Measurements from ENCODE around the gene GRAMD1B.

Gene GRAMD1B

DNA sequence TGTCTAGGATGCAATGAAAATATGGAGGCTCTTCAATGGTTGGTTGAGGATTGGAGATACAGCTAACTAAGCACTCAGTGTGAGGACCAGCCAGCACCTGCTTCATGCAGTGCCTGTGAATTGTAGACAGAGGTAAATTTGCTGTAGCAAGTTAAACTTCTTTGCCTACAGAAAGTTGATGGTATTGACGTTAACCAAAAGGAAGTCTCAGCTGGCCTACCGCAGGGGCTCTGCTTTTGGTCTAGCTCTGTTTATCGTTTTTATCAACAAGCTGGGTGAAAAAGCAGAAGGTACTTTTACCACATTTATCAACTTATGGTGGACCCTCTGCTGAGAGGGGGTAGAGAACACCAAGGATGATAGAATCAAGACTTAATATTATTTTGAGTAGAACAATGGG lies 51.6 kb downstream of the GRAMD1B start:
- no peak overlapping the region for H3K9ac ChIP-seq (ENCODE audit: low read depth, low read length)
- H3K27ac ChIP-seq (ENCODE audit: low read length): no peak overlapping the region
- H3K27me3 ChIP-seq (ENCODE audit: insufficient read depth, low read length): no peaks in the 10 kb centered on the region
- peaks cover 9% of the 10 kb centered on the region; the same call in 1 of the 2 replicates for H3K4me1 ChIP-seq (ENCODE audit: insufficient read depth, low read length)
- no peak overlapping the region for H3K4me3 ChIP-seq (ENCODE audit: low read length)
- H3K36me3 ChIP-seq (ENCODE audit: insufficient read depth, low read depth, low read length): peaks cover 12% of the 10 kb centered on the region; the same call in 1 of the 2 replicates
- H3K9me3 ChIP-seq (ENCODE audit: insufficient read depth, low read depth, low read length): no peaks in the 10 kb centered on the region

DNA sequence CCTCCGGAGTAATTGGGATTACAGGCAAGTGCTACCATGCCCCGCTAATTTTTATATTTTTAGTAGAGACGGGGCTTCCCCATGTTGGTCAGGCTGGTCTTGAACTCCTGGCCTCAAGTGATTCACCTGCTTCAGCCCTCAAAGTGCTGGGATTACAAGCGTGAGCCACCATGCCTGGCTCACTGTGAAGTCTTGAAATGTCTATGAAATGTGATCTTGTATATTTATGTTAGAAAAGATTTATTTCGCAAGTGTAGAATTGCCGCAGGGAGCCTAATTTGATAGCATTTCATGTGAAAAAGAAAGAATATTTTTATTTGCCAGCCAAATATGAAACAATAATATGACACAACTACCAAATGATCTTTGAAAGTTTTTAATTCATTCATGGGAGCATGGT lies 52.1 kb downstream of the GRAMD1B start:
- Histone ChIP-seq H3K4me1 (ENCODE audit: insufficient read depth, low read length) (peaks cover 9% of the 10 kb centered on the region; the same call in 1 of the 2 replicates), H3K27me3 (ENCODE audit: insufficient read depth, low read length) (no peaks in the 10 kb centered on the region), H3K9ac (ENCODE audit: low read depth, low read length) (no peak overlapping the region), H3K9me3 (ENCODE audit: insufficient read depth, low read depth, low read length) (no peaks in the 10 kb centered on the region), H3K36me3 (ENCODE audit: insufficient read depth, low read depth, low read length) (peaks cover 12% of the 10 kb centered on the region; the same call in 1 of the 2 replicates), H3K4me3 (ENCODE audit: low read length) (no peak overlapping the region), H3K27ac (ENCODE audit: low read length) (no peak overlapping the region)

DNA sequence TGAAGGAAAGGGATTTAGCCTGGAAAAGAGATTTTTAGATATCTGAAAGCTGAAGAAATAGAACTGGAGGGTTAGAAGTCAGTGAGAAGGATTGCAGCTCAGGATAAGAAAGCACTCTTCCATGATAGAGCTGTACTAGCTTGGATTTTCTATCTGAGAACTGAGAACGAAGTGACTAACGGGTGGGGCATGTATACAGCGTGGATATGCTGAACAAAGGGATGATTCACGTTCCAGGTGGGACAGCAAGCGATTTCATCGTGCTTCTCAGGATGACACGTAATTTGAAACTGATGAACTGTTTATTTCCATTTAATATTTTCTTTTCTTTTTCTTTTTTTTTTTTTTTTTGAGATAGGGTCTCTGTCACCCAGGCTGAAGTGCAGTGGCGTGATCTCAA lies 53.0 kb downstream of the GRAMD1B start:
- H3K9me3 ChIP-seq (ENCODE audit: insufficient read depth, low read depth, low read length): no peaks in the 10 kb centered on the region
- H3K9ac ChIP-seq (ENCODE audit: low read depth, low read length): no peak overlapping the region
- H3K27me3 ChIP-seq (ENCODE audit: insufficient read depth, low read length): no peaks in the 10 kb centered on the region
- H3K27ac ChIP-seq (ENCODE audit: low read length): no peak overlapping the region
- H3K4me1 ChIP-seq (ENCODE audit: insufficient read depth, low read length): peaks cover 9% of the 10 kb centered on the region; the same call in 1 of the 2 replicates
- H3K4me3 ChIP-seq (ENCODE audit: low read length): no peak overlapping the region
- peaks cover 12% of the 10 kb centered on the region; the same call in 1 of the 2 replicates for H3K36me3 ChIP-seq (ENCODE audit: insufficient read depth, low read depth, low read length)

DNA sequence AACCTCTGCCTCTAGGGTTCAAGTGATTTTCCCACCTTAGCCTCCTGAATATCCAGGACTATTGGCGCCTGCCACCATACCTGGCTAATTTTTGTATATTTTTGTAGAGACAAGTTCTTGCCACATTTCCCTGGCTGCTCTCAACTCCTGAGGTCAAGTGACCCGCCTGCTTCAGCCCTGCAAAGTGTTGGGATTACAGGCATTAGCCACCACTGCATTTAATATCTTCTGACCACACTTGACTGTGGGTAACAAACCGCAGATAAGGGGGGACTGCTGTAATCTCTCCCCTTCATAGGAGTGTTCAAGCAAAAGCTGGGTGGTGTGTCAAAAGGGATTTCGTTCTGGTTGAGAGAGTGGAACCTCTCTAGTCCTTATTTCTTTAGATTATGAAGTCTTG lies 53.4 kb downstream of the GRAMD1B start:
- Histone ChIP-seq H3K27me3 (ENCODE audit: insufficient read depth, low read length) (no peaks in the 10 kb centered on the region), H3K9ac (ENCODE audit: low read depth, low read length) (no peak overlapping the region), H3K4me3 (ENCODE audit: low read length) (no peak overlapping the region), H3K36me3 (ENCODE audit: insufficient read depth, low read depth, low read length) (peaks cover 12% of the 10 kb centered on the region; the same call in 1 of the 2 replicates), H3K27ac (ENCODE audit: low read length) (no peak overlapping the region), H3K9me3 (ENCODE audit: insufficient read depth, low read depth, low read length) (no peaks in the 10 kb centered on the region), H3K4me1 (ENCODE audit: insufficient read depth, low read length) (peaks cover 9% of the 10 kb centered on the region; the same call in 1 of the 2 replicates)

DNA sequence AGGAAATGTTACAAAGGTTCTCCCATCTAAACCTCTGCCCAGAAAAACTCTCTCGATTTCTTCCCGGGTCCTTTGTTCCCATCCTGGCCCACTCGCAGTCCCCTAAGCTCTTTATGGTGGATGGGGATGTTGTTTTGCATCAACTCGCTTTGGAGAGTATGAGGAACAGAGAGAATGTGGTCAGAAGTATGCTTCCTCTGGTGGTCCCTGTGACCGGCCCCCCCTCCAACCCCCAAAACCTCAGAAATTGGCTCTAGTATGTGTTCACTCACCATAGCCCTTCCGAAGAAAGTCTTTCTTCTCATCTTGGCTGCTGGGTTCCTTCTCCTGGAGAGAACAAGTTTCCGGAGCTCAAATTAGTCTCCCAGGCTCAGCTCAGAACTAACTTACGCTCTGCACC lies 54.4 kb downstream of the GRAMD1B start:
- H3K9ac ChIP-seq (ENCODE audit: low read depth, low read length): no peak overlapping the region
- peaks cover 12% of the 10 kb centered on the region; the same call in 1 of the 2 replicates for H3K36me3 ChIP-seq (ENCODE audit: insufficient read depth, low read depth, low read length)
- H3K27ac ChIP-seq (ENCODE audit: low read length): no peak overlapping the region
- no peaks in the 10 kb centered on the region for H3K27me3 ChIP-seq (ENCODE audit: insufficient read depth, low read length)
- H3K4me1 ChIP-seq (ENCODE audit: insufficient read depth, low read length): peaks cover 9% of the 10 kb centered on the region; the same call in 1 of the 2 replicates
- no peaks in the 10 kb centered on the region for H3K9me3 ChIP-seq (ENCODE audit: insufficient read depth, low read depth, low read length)
- H3K4me3 ChIP-seq (ENCODE audit: low read length): no peak overlapping the region

DNA sequence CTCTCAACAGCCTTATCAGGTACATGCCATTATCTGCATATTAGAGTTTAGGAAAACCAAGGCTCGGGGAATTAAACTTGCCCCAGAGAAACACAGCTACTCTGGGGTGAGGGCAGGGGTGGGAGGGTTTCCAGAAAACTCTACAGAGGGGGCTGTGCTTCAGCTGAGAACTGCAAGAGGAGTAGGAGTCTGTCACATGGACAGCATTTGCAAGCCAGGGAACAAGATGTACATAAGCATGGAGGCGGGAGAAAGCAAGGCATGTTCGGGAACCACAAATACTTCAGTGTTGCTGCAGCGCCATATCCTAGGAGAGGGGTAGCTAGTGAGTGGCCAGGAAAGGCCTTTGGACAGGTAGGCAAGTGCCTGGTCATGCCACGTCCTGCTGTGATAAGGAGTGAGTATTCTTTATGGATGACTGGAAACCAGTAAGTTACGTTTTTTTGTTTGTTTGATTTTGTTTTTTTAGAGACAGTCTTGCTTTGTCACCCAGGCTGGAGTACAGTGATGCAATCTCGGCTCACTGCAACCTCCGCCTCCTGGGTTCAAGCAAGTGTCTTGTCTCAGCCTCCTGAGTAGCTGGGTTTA lies 57.2 kb downstream of the GRAMD1B start:
- Histone ChIP-seq H3K4me3 (ENCODE audit: low read length) (no peak overlapping the region), H3K9me3 (ENCODE audit: insufficient read depth, low read depth, low read length) (no peaks in the 10 kb centered on the region), H3K27ac (ENCODE audit: low read length) (no peak overlapping the region), H3K36me3 (ENCODE audit: insufficient read depth, low read depth, low read length) (peaks cover 5% of the 10 kb centered on the region; the same call in 1 of the 2 replicates), H3K4me1 (ENCODE audit: insufficient read depth, low read length) (no peaks in the 10 kb centered on the region), H3K27me3 (ENCODE audit: insufficient read depth, low read length) (no peaks in the 10 kb centered on the region), H3K9ac (ENCODE audit: low read depth, low read length) (no peak overlapping the region)

DNA sequence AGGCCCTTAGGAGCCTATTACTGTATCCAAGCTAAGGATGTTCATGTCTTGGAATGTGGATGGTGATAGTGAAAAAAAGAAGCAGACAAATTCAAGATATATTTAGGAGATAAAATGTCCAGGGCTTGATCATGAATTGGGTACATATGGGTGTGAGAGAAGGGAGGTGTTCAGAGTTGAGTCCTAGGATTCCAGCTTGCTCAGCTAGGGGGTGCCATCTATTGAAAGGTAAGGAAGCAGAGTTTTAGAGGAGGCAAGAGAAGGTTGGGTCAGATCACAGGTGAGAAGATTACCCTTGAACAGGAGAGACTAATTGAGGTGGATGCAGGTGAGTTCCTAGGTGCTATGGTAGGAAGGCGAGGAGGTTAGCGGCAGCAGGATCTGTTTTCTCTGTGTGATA lies 60.5 kb downstream of the GRAMD1B start:
- H3K27me3 ChIP-seq (ENCODE audit: insufficient read depth, low read length): no peaks in the 10 kb centered on the region
- no peaks in the 10 kb centered on the region for H3K9me3 ChIP-seq (ENCODE audit: insufficient read depth, low read depth, low read length)
- peaks cover 29% of the 10 kb centered on the region for H3K4me1 ChIP-seq (ENCODE audit: insufficient read depth, low read length)
- H3K27ac ChIP-seq (ENCODE audit: low read length): no peak overlapping the region
- H3K9ac ChIP-seq (ENCODE audit: low read depth, low read length): no peak overlapping the region
- no peaks in the 10 kb centered on the region for H3K36me3 ChIP-seq (ENCODE audit: insufficient read depth, low read depth, low read length)
- H3K4me3 ChIP-seq (ENCODE audit: low read length): no peak overlapping the region

DNA sequence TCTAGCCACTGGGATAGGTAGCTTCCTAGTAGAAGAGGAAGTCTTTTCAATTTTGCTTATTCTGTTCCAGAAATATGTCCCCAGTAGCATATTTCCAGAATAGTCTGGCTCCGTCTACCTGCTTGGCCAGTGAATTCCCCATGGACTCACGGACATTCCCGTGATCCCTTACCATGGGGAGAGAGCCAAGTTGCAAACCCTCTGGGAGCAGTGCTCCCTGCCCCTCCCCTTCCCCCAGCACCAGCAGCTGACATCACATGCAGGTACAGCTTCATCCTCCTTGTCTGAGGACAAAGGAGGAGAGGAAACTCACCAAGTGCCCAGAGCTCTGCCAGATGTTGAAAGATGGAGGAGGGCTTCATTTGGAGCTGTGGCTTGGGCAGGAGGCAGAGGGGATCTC lies 61.2 kb downstream of the GRAMD1B start:
- Histone ChIP-seq H3K4me3 (ENCODE audit: low read length) (no peak overlapping the region), H3K9ac (ENCODE audit: low read depth, low read length) (no peak overlapping the region), H3K27ac (ENCODE audit: low read length) (no peak overlapping the region), H3K4me1 (ENCODE audit: insufficient read depth, low read length) (peaks cover 36% of the 10 kb centered on the region), H3K36me3 (ENCODE audit: insufficient read depth, low read depth, low read length) (no peaks in the 10 kb centered on the region), H3K27me3 (ENCODE audit: insufficient read depth, low read length) (no peaks in the 10 kb centered on the region), H3K9me3 (ENCODE audit: insufficient read depth, low read depth, low read length) (no peaks in the 10 kb centered on the region)

DNA sequence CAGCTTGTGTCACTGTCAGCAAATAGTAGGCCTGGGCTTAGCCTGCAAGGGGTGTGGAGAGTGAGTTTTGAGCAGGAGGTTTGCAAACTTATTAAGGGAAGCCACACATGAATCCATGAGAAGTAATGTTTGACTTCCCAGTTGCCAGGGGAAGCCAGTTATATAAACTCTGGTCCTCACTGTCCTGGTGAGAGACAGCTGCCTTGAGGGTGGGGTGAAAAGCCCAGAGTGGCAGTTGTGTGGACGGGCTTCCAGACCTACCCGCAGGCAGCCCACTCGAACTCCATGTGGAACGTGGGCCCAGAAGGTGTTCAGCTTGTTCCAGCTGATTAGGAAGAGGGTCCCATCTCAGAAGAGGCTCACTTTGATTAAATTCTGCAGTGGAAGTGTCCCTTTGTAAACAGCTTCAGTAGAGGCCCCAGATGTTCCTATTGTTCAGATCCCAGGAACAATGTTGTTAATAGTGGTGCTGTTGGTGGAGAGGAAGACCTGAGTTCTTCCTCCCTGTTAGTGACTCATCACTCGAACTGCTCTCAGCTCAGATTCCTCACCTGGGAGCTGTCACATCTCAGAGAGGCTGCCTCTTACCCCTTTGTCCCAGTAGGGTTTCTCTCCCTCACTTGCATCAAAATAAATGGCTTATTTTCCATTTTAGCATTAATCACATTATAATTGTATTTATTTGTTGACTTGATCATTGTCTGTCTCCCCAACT lies 63.4 kb downstream of the GRAMD1B start:
- H3K4me1 ChIP-seq (ENCODE audit: insufficient read depth, low read length): peaks cover 36% of the 10 kb centered on the region
- H3K36me3 ChIP-seq (ENCODE audit: insufficient read depth, low read depth, low read length): no peaks in the 10 kb centered on the region
- H3K27me3 ChIP-seq (ENCODE audit: insufficient read depth, low read length): no peaks in the 10 kb centered on the region
- peak overlapping the region; percentile 48 for H3K27ac ChIP-seq (ENCODE audit: low read length)
- peak overlapping the region; percentile 19; the same call in 1 of the 2 replicates for H3K9ac ChIP-seq (ENCODE audit: low read depth, low read length)
- H3K9me3 ChIP-seq (ENCODE audit: insufficient read depth, low read depth, low read length): no peaks in the 10 kb centered on the region
- peak overlapping the region; percentile 11; the same call in 1 of the 2 replicates for H3K4me3 ChIP-seq (ENCODE audit: low read length)

DNA sequence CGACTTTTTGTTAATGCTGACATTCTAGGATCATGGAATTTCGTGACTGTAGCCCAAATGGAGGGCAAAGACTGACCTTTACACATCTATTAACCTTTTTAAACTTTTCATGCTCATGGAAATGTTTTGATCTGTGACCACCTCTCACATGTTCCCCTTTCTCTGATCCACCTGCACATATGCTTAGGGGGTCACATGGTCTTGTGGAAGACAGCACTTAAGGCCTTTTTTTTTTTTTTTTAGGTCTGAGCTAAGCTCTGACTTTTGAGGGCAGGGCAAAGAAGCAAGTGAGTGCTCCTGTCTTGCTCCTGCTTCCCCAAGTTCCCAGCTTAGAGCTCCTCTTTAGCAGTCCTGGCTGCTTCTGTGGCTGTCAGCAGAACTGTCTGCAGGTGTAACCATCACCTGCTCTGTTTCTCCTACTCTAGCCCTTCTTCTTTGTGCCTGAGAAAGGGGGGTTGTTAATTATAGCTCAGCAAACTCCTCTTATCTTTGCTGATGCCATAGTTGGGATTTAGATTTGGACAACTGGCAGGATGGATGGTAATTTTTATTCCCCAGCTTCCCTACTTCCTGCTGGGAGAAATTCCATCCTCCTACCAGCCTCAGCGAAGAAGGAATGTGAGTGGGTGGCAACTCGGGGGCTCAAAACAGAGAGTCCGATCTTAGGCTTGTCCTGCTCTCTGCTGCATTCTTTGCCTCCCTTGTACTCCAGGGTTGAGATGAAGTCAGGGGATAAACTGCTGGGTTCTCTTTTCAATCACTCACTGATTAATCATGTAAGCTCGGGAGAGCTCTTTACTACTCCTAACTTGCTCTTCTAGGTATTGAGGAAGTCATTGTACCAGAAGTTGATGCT lies 64.4 kb downstream of the GRAMD1B start:
- Histone ChIP-seq H3K9me3 (ENCODE audit: insufficient read depth, low read depth, low read length) (no peaks in the 10 kb centered on the region), H3K27me3 (ENCODE audit: insufficient read depth, low read length) (no peaks in the 10 kb centered on the region), H3K36me3 (ENCODE audit: insufficient read depth, low read depth, low read length) (no peaks in the 10 kb centered on the region), H3K9ac (ENCODE audit: low read depth, low read length) (peak overlapping the region; percentile 37; the same call in 1 of the 2 replicates), H3K4me3 (ENCODE audit: low read length) (peak overlapping the region; percentile 34; the same call in 1 of the 2 replicates), H3K4me1 (ENCODE audit: insufficient read depth, low read length) (peaks cover 36% of the 10 kb centered on the region), H3K27ac (ENCODE audit: low read length) (peak overlapping the region; percentile 6)

DNA sequence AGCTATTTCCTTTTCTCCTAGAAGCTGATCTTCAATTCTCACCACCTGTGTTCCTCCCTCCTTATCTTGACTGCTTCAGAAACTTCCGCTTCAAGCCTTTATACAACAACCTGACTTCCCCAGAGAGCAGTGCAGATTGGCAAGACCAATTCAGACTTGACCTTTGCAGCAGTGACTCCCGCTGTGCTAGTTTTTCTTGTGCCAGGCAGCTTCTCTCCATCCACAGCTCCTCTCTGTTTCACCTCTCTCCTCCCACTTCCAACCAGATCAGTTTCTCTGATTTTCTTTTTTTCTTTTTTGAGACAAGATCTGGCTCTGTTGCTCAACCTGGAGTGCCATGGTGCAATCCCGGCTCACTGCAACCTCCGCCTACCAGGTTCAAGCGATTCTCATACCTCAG lies 74.3 kb downstream of the GRAMD1B start:
- Histone ChIP-seq H3K4me3 (ENCODE audit: low read length) (no peak overlapping the region), H3K27ac (ENCODE audit: low read length) (no peak overlapping the region), H3K9me3 (ENCODE audit: insufficient read depth, low read depth, low read length) (no peaks in the 10 kb centered on the region), H3K36me3 (ENCODE audit: insufficient read depth, low read depth, low read length) (no peaks in the 10 kb centered on the region), H3K4me1 (ENCODE audit: insufficient read depth, low read length) (peaks cover 8% of the 10 kb centered on the region; the same call in 1 of the 2 replicates), H3K27me3 (ENCODE audit: insufficient read depth, low read length) (no peaks in the 10 kb centered on the region), H3K9ac (ENCODE audit: low read depth, low read length) (no peak overlapping the region)
